Peyer's patch (tissue), 4 donors: ENCODE measurements around the gene YAP1. TPM values are rescaled to one million over a fixed set of nuclear protein-coding genes. Genes with fewer than 3 reads are reported as not detected.

Experiments used
- DNase-seq, 3 donors: peaks; one replicate each; pipeline ENCODE4 v3.0.0-alpha.2; 2017 to 2019
- H3K27ac ChIP-seq, 4 donors: fragments of 200-600 bp; sonication (generic); one replicate each; pipeline ENCODE4 v1.5.1; 2016 to 2019
- H3K27me3 ChIP-seq, 2 donors: fragments of 200-600 bp; sonication (generic); one replicate each; pipeline ENCODE4 v1.5.1; 2019
- H3K36me3 ChIP-seq, 3 donors: fragments of 200-600 bp; sonication (generic); one replicate each; pipeline ENCODE4 v1.5.1; 2016 to 2019
- H3K4me1 ChIP-seq, 4 donors: fragments of 200-600 bp; sonication (generic); one replicate each; pipeline ENCODE4 v1.5.1; 2016 to 2019
- H3K4me3 ChIP-seq, 4 donors: fragments of 200-600 bp; sonication (generic); 1 replicate in 3 of 4; 2 replicates in 1 of 4; pipeline ENCODE4 v1.5.1; 2016 to 2019; ENCODE audit warnings: mild to moderate bottlenecking in 1 of 4
- H3K9me3 ChIP-seq, 4 donors: fragments of 200-600 bp; sonication (generic); one replicate each; pipeline ENCODE4 v1.5.1; 2016 to 2019; ENCODE audit warnings: mild to moderate bottlenecking in 1 of 4
- POLR2A ChIP-seq, 2 donors: fragments of 450-650 bp; IDR thresholded peaks; one replicate each; pipeline ENCODE4 v1.5.1; 2017; ENCODE audit warnings: antibody characterized with exemption in 2 of 2, mild to moderate bottlenecking in 2 of 2, moderate library complexity in 2 of 2
- total RNA-seq, 4 donors: library from RNA; depleted of rRNA; stranded (reverse); fragments of >200 nt; gene quantifications; one replicate each; pipeline ENCODE4 v1.1.0, GENCODE V29; 2016
- TF ChIP-seq, protein P1 (sequence below), 6 experiments: fragments of 450-650 bp in 4 of 6; fragments of 200-600 bp in 2 of 6; sonication (generic) in 1 of 6; IDR thresholded peaks; one replicate each; pipeline ENCODE4 v1.5.1; 2017 to 2019; ENCODE audit warnings: antibody characterized with exemption in 6 of 6, mild to moderate bottlenecking in 3 of 6, moderate library complexity in 1 of 6

YAP1 gene
- total RNA-seq, 4 donors from 2014 or later: 99.8 to 163 (median 133) TPM

DNA sequence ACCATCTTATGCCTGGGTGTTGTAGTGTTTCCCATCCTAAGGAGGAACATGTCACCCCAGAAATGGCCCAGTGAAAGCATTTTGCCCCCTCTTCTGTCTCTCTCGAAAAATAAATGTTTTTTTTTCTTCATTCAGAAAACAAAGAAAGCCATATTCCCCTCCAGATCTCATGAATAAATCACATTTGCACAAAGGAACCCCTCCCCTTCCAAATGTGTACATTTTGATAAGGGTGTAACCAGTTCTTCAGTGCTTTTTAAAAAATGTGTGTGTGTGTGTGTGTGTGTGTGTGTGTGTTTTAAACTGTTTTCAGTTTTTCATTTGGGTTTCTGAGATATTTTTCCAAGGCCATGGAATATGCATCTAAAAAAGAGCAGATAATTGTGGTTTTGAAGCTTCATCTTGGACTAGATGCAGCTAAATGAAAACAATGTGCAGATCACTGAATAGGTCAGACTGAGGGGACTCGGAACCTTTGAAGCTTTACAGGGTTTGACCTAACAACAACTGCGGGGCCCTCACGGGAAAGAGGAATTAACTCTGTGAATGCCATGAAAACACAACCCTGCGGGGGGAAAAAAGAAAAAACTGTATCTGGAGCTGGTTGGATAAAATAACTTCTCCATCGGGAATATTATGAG is 76.4 kb downstream of the YAP1 start:
- no peaks in the 10 kb centered on the region for H3K36me3 ChIP-seq
- no peak for TF ChIP-seq POLR2A (IDR thresholded peaks at IDR 0.05)
- TF ChIP-seq, protein P1, sequence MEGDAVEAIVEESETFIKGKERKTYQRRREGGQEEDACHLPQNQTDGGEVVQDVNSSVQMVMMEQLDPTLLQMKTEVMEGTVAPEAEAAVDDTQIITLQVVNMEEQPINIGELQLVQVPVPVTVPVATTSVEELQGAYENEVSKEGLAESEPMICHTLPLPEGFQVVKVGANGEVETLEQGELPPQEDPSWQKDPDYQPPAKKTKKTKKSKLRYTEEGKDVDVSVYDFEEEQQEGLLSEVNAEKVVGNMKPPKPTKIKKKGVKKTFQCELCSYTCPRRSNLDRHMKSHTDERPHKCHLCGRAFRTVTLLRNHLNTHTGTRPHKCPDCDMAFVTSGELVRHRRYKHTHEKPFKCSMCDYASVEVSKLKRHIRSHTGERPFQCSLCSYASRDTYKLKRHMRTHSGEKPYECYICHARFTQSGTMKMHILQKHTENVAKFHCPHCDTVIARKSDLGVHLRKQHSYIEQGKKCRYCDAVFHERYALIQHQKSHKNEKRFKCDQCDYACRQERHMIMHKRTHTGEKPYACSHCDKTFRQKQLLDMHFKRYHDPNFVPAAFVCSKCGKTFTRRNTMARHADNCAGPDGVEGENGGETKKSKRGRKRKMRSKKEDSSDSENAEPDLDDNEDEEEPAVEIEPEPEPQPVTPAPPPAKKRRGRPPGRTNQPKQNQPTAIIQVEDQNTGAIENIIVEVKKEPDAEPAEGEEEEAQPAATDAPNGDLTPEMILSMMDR (IDR thresholded peaks at IDR 0.05): no peak
- H3K27ac ChIP-seq: no peak overlapping the region
- H3K9me3 ChIP-seq: no peaks in the 10 kb centered on the region
- no peak overlapping the region for H3K4me3 ChIP-seq
- no peaks in the 10 kb centered on the region for H3K27me3 ChIP-seq
- peaks cover 0 to 3% (median 0%) of the 10 kb centered on the region in 4 donors for H3K4me1 ChIP-seq
- no peak for DNase-seq

DNA sequence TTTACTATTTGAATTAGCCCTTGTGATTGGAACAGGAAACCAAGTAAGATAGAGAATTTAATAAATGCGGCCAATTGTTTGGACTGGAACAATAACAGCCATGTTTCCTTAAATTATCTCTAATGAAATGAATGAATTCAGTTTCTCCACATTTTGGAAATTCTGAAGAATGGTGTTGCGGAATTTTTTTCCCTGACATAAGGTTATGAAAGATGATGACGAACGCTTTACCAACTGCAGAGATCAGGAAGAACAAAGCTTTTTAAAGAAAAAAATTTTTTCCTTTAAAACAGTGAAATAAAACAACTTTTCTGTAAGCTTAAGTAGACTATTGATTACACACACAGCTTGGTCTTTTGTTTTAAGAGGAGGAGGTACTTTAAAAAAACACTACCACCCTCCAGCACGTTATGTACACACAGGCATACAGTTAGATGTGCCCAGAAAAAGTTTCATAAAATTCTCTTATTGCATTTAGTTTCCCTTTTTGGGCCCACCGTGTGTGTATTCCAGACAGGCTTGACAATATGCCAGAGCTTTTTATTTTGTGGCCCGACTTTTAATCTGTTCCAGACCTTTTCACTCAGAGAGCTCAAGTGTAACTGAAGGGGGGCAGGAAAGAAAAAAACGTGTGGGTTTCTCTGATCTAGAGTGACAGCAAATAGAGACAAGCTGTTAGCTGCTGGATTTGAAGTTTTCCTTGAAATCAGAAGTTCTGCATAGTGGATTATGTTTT is 77.3 kb downstream of the YAP1 start:
- TF ChIP-seq, protein P1 (IDR thresholded peaks at IDR 0.05): no peak
- no peak for TF ChIP-seq POLR2A (IDR thresholded peaks at IDR 0.05)
- DNase-seq: no peak
- Histone ChIP-seq H3K36me3 (no peaks in the 10 kb centered on the region), H3K27ac (no peak overlapping the region), H3K4me3 (no peak overlapping the region), H3K9me3 (no peaks in the 10 kb centered on the region), H3K4me1 (peaks cover 0 to 7% (median 0%) of the 10 kb centered on the region in 4 donors), H3K27me3 (no peaks in the 10 kb centered on the region)

DNA sequence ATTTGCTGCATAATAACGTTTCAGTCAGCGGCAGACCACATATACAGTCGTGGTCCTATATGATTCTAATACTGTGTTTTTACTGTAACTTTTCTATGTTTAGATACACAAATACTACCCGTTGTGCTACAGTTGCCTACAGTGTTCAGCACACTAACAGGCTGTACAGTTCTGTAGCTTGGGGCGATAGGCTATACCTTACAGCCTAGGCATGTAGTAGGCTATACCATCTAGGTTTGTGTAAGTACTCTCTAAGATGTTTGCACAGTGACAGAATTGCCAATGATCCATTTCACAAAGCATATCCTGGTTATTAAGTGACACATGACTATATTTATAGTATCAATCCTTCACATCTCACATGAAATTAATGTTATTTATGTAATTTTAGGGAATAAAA is 78.2 kb downstream of the YAP1 start:
- Histone ChIP-seq H3K4me3 (no peak overlapping the region), H3K27me3 (no peaks in the 10 kb centered on the region), H3K4me1 (peaks cover 0 to 7% (median 0%) of the 10 kb centered on the region in 4 donors), H3K36me3 (no peaks in the 10 kb centered on the region), H3K9me3 (no peaks in the 10 kb centered on the region), H3K27ac (no peak overlapping the region)
- no peak for DNase-seq
- no peak for TF ChIP-seq POLR2A (IDR thresholded peaks at IDR 0.05)
- TF ChIP-seq, protein P1 (IDR thresholded peaks at IDR 0.05): no peak

DNA sequence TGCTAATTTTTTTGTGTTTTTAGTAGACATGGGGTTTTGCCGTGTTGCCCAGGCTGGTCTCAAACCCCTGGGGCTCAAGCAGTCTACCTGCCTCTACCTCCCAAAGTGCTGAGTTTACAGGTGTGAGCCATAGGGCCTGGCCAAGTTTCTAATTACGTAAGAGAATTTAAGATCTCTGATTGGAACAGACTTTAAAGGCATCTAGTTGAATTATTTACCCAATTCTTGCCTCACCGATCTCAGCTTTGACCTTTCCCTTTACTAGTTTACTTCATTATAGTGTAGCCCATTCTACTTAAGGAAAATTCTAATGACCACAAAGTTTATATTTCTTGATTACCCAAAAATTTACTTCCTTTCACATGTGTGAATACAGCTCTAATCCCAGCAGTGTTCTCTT is 81.6 kb downstream of the YAP1 start:
- Histone ChIP-seq H3K4me1 (peaks cover 0 to 7% (median 0%) of the 10 kb centered on the region in 4 donors), H3K27ac (no peak overlapping the region), H3K9me3 (no peaks in the 10 kb centered on the region), H3K27me3 (no peaks in the 10 kb centered on the region), H3K4me3 (no peak overlapping the region), H3K36me3 (no peaks in the 10 kb centered on the region)
- no peak for DNase-seq
- TF ChIP-seq, protein P1 (IDR thresholded peaks at IDR 0.05): no peak
- TF ChIP-seq POLR2A (IDR thresholded peaks at IDR 0.05): no peak

DNA sequence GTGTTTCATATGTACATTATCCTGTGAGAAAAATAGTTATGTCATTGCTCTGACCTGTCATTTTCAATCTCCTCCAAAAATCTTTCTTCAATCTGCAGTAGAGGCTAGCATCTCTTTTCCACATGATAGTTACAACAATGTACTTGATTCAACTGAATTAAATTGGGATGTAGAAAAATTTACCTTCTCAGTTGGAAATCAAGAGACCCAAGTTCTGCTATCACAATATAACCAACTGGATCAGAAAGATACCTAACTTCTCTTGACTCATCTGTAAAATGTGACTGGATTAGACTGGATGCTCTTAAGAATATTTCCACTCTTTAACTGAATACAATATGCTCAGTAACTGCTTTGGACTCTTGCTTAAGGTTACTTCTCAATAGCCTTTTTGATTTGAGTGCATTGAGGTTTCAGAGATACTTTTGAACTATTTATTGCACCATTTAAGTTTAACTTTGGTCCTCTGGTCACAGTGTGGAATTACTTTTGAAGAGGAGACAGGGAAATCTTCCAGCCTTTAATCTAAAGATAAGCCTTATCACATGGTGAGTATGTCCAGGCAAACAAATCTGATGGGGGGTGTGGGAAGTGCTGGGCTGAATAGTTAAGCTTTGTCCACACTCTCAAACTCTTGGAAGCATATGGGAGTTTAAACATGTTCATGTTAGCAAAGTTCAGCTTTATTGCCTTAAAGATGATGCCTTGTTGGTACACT is 82.3 kb downstream of the YAP1 start:
- Histone ChIP-seq H3K27ac (no peak overlapping the region), H3K9me3 (no peaks in the 10 kb centered on the region), H3K4me3 (no peak overlapping the region), H3K36me3 (no peaks in the 10 kb centered on the region), H3K4me1 (peaks cover 0 to 7% (median 0%) of the 10 kb centered on the region in 4 donors), H3K27me3 (no peaks in the 10 kb centered on the region)
- DNase-seq: no peak
- TF ChIP-seq, protein P1 (IDR thresholded peaks at IDR 0.05): no peak
- TF ChIP-seq POLR2A (IDR thresholded peaks at IDR 0.05): no peak
